Suprapubic skin (tissue), 3 donors: Measurements from ENCODE around the gene ADCY6.

Source experiments
- EP300 ChIP-seq: sonication (generic); formaldehyde crosslinking; IDR thresholded peaks from one replicate; pipeline ENCODE4 v1.6.1; 2017; ENCODE audit warnings: antibody characterized with exemption
- TF ChIP-seq, protein P1 (sequence below), 2 donors: fragments of 200-600 bp in 1 of 2; fragments of 450-650 bp in 1 of 2; sonication (generic) in 1 of 2; IDR thresholded peaks; one replicate each; pipeline ENCODE4 v1.5.1; 2016 to 2019; ENCODE audit warnings: antibody characterized with exemption in 2 of 2, mild to moderate bottlenecking in 1 of 2, moderate library complexity in 1 of 2

DNA sequence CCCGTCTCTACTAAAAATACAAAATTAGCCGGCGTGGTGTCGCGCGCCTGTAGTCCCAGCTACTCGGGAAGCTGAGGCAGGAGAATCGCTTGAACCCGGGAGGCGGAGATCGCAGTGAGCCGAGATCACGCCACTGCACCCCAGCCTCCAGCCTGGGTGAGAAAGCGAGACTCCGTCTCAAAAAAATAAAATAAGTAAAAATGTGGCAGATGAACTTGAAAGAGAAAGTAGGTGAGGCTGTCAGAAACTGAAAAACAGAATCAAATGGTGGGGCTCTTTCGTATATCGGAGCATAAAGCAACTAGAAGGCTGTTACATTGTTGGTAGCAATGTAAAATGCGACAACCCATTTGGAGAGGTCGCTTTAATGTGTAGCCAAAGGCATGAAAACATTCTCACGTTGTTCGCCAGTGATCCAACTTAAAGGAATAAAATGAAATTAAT is 71.6 kb downstream of the ADCY6 start:
- TF ChIP-seq, protein P1, sequence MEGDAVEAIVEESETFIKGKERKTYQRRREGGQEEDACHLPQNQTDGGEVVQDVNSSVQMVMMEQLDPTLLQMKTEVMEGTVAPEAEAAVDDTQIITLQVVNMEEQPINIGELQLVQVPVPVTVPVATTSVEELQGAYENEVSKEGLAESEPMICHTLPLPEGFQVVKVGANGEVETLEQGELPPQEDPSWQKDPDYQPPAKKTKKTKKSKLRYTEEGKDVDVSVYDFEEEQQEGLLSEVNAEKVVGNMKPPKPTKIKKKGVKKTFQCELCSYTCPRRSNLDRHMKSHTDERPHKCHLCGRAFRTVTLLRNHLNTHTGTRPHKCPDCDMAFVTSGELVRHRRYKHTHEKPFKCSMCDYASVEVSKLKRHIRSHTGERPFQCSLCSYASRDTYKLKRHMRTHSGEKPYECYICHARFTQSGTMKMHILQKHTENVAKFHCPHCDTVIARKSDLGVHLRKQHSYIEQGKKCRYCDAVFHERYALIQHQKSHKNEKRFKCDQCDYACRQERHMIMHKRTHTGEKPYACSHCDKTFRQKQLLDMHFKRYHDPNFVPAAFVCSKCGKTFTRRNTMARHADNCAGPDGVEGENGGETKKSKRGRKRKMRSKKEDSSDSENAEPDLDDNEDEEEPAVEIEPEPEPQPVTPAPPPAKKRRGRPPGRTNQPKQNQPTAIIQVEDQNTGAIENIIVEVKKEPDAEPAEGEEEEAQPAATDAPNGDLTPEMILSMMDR (IDR thresholded peaks at IDR 0.05): no peak
- no peak for TF ChIP-seq EP300
